ENCODE results near the gene DMD. TPM values are rescaled to one million over a fixed set of nuclear protein-coding genes. Genes with fewer than 3 reads are reported as not detected.

The DMD gene
- total RNA-seq, 6 experiments from 2014 or later: 4.9 to 6.0 (median 5.5) TPM

DNA sequence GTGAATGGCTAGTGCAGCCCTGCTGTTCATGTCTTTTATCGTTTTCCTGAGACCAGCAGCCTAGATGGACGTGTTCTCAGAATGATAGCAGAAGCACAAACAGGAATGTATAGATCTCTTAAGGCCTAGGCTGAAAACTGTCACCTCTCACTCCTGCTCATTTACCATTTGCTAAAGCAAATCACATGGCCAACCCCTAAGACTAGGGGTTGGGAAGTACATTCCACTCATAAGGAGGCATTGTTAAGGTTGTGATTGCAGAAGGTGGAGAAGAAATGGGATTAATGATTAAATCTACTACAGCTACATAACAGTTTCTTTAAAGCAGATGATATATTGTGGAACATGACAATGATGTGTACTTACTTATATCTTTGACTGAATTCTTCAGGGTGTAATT, 1602.7 kb downstream of the DMD start:
- Mint-ChIP-seq H3K27me3 (ENCODE audit: insufficient read depth) (no peaks in the 10 kb centered on the region; the same call in 1 of the 2 replicates), H3K4me1 (ENCODE audit: low read depth) (peaks cover 31% of the 10 kb centered on the region), H3K36me3 (ENCODE audit: low read depth) (no peaks in the 10 kb centered on the region)

DNA sequence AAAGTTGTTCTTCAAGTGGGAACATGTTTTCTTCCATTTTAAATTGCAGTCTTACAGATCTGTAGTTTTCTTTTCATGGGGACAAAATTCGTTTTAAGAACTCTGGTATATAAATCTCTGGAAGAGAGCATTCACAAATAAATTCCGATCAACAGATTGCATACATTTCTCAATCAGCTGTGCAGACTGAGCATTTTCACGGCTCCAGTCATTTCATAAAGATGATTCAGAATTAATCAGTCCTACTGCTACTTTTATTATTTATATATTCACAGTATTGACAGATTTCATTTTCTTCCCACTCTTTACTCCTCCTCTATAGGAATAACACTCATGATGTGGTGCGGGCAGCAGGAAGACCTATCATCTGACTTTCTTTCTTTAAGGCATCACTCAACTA, 1604.6 kb downstream of the DMD start:
- Mint-ChIP-seq H3K4me1 (ENCODE audit: low read depth) (peaks cover 32% of the 10 kb centered on the region), H3K4me3 (no peak overlapping the region), H3K36me3 (ENCODE audit: low read depth) (no peaks in the 10 kb centered on the region), H3K27ac (no peak overlapping the region), H3K9me3 (no peaks in the 10 kb centered on the region), H3K27me3 (ENCODE audit: insufficient read depth) (no peaks in the 10 kb centered on the region; the same call in 1 of the 2 replicates)
- no peak for DNase-seq
- TF ChIP-seq CTCF (IDR thresholded peaks at IDR 0.05): no peak

More for the DNA sequence above, 1602.7 kb downstream of the DMD start:
- Mint-ChIP-seq H3K4me3 (no peak overlapping the region), H3K9me3 (no peaks in the 10 kb centered on the region), H3K27ac (peak overlapping the region; percentile 56)
- no peak for TF ChIP-seq CTCF (IDR thresholded peaks at IDR 0.05)
- no peak for DNase-seq

- Mint-ChIP-seq H3K27ac (no peak overlapping the region), H3K9me3 (no peaks in the 10 kb centered on the region), H3K4me1 (ENCODE audit: low read depth) (peaks cover 27% of the 10 kb centered on the region), H3K27me3 (ENCODE audit: insufficient read depth) (no peaks in the 10 kb centered on the region; the same call in 1 of the 2 replicates), H3K4me3 (no peak overlapping the region), H3K36me3 (ENCODE audit: low read depth) (no peaks in the 10 kb centered on the region)
- no peak for DNase-seq
- TF ChIP-seq CTCF (IDR thresholded peaks at IDR 0.05): no peak
These were observed 1606.6 kb downstream of the DMD start for GRCh38 chrX:31604629-31605221.

- Mint-ChIP-seq H3K36me3 (ENCODE audit: low read depth) (no peaks in the 10 kb centered on the region), H3K4me1 (ENCODE audit: low read depth) (peaks cover 16% of the 10 kb centered on the region), H3K27ac (no peak overlapping the region), H3K9me3 (no peaks in the 10 kb centered on the region), H3K27me3 (ENCODE audit: insufficient read depth) (no peaks in the 10 kb centered on the region; the same call in 1 of the 2 replicates), H3K4me3 (no peak overlapping the region)
- DNase-seq: no peak
- no peak for TF ChIP-seq CTCF (IDR thresholded peaks at IDR 0.05)
These were observed 1607.8 kb downstream of the DMD start for GRCh38 chrX:31603411-31604120.

- H3K4me1 Mint-ChIP-seq (ENCODE audit: low read depth): peaks cover 5% of the 10 kb centered on the region; the same call in 1 of the 2 replicates
- DNase-seq: no peak
- no peak overlapping the region for H3K4me3 Mint-ChIP-seq
- no peaks in the 10 kb centered on the region for H3K27me3 Mint-ChIP-seq (ENCODE audit: insufficient read depth)
- H3K9me3 Mint-ChIP-seq: no peaks in the 10 kb centered on the region
- no peaks in the 10 kb centered on the region for H3K36me3 Mint-ChIP-seq (ENCODE audit: low read depth)
- TF ChIP-seq CTCF (IDR thresholded peaks at IDR 0.05): no peak
- no peak overlapping the region for H3K27ac Mint-ChIP-seq
These were observed 1610.5 kb downstream of the DMD start for GRCh38 chrX:31600823-31601222.

Data from HFFc6 (cell line).